ENCODE results near the gene LRFN3.
A peak's percentile ranks its signal among the peaks of the same experiment; 100 is the strongest.

The LRFN3 gene

GRCh38 chr19:35935911-35936737 is at the start of gene LRFN3:
Gene LRFN3 (plus strand): TSS chr19:35936374. CDS start chr19:35939426, 3,052 bp downstream.
- no peak for TF ChIP-seq CTCF (IDR thresholded peaks at IDR 0.05; ENCODE audit: low read depth, low read length)
- no peak for TF ChIP-seq EZH2phosphoT487 (IDR thresholded peaks at IDR 0.05; ENCODE audit: low read depth)
- H3K36me3 ChIP-seq (replicated peaks; ENCODE audit: low read depth, low read length): peaks cover 3% of the 10 kb centered on the region
- H3K27me3 ChIP-seq (ENCODE audit: low read depth, low read length): no peaks in the 10 kb centered on the region
- no peaks in the 10 kb centered on the region for H3K9me3 ChIP-seq (ENCODE audit: insufficient read depth, low read length)
- peak within 1 kb of the TSS; percentile 100 for H3K4me2 ChIP-seq (ENCODE audit: low read length)
- no peak within 1 kb of the TSS for H3K27ac ChIP-seq (ENCODE audit: low read length)
- peaks cover 2% of the 10 kb centered on the region; the same call in 1 of the 2 replicates for H4K20me1 ChIP-seq (ENCODE audit: insufficient read depth, low read length)
- H2AFZ ChIP-seq (ENCODE audit: low read depth, low read length): peak within 1 kb of the TSS; percentile 94
- H3K9ac ChIP-seq (ENCODE audit: low read length): peak within 1 kb of the TSS; percentile 92
- H3K4me1 ChIP-seq (ENCODE audit: low read length): peaks cover 27% of the 10 kb centered on the region
- H3K79me2 ChIP-seq (ENCODE audit: low read length): peaks cover 10% of the 10 kb centered on the region; the same call in 1 of the 2 replicates
- peak within 1 kb of the TSS; percentile 96 for H3K4me3 ChIP-seq (ENCODE audit: low read length)

GRCh38 chr19:35887197-35887596 is 49.0 kb upstream of the LRFN3 start:
- Histone ChIP-seq H3K79me2 (ENCODE audit: low read length) (no peaks in the 10 kb centered on the region), H3K36me3 (replicated peaks; ENCODE audit: low read depth, low read length) (peaks cover 40% of the 10 kb centered on the region)

GRCh38 chr19:35888398-35888797 is 47.8 kb upstream of the LRFN3 start:
- Histone ChIP-seq H3K4me2 (ENCODE audit: low read length) (no peak overlapping the region), H3K4me3 (ENCODE audit: low read length) (no peak overlapping the region), H4K20me1 (ENCODE audit: insufficient read depth, low read length) (peaks cover 6% of the 10 kb centered on the region; the same call in 1 of the 2 replicates), H3K9ac (ENCODE audit: low read length) (no peak overlapping the region), H3K79me2 (ENCODE audit: low read length) (no peaks in the 10 kb centered on the region), H3K9me3 (ENCODE audit: insufficient read depth, low read length) (no peaks in the 10 kb centered on the region), H3K36me3 (replicated peaks; ENCODE audit: low read depth, low read length) (peaks cover 51% of the 10 kb centered on the region), H3K4me1 (ENCODE audit: low read length) (no peaks in the 10 kb centered on the region), H3K27me3 (ENCODE audit: low read depth, low read length) (no peaks in the 10 kb centered on the region), H2AFZ (ENCODE audit: low read depth, low read length) (no peak overlapping the region), H3K27ac (ENCODE audit: low read length) (no peak overlapping the region)
- TF ChIP-seq CTCF (IDR thresholded peaks at IDR 0.05; ENCODE audit: low read depth, low read length): no peak
- TF ChIP-seq EZH2phosphoT487 (IDR thresholded peaks at IDR 0.05; ENCODE audit: low read depth): no peak

More at GRCh38 chr19:35887197-35887596, 49.0 kb upstream of the LRFN3 start:
- Histone ChIP-seq H3K9me3 (ENCODE audit: insufficient read depth, low read length) (no peaks in the 10 kb centered on the region), H3K4me2 (ENCODE audit: low read length) (no peak overlapping the region), H3K4me3 (ENCODE audit: low read length) (no peak overlapping the region), H3K4me1 (ENCODE audit: low read length) (no peaks in the 10 kb centered on the region), H4K20me1 (ENCODE audit: insufficient read depth, low read length) (peaks cover 6% of the 10 kb centered on the region; the same call in 1 of the 2 replicates), H3K9ac (ENCODE audit: low read length) (no peak overlapping the region), H3K27ac (ENCODE audit: low read length) (no peak overlapping the region), H3K27me3 (ENCODE audit: low read depth, low read length) (no peaks in the 10 kb centered on the region), H2AFZ (ENCODE audit: low read depth, low read length) (no peak overlapping the region)
- TF ChIP-seq CTCF (IDR thresholded peaks at IDR 0.05; ENCODE audit: low read depth, low read length): no peak
- no peak for TF ChIP-seq EZH2phosphoT487 (IDR thresholded peaks at IDR 0.05; ENCODE audit: low read depth)

- Histone ChIP-seq H3K4me3 (ENCODE audit: low read length) (no peak overlapping the region), H3K9ac (ENCODE audit: low read length) (no peak overlapping the region), H3K4me2 (ENCODE audit: low read length) (no peak overlapping the region), H2AFZ (ENCODE audit: low read depth, low read length) (no peak overlapping the region), H3K27me3 (ENCODE audit: low read depth, low read length) (no peaks in the 10 kb centered on the region), H3K79me2 (ENCODE audit: low read length) (no peaks in the 10 kb centered on the region), H4K20me1 (ENCODE audit: insufficient read depth, low read length) (peaks cover 6% of the 10 kb centered on the region; the same call in 1 of the 2 replicates), H3K4me1 (ENCODE audit: low read length) (no peaks in the 10 kb centered on the region), H3K36me3 (replicated peaks; ENCODE audit: low read depth, low read length) (peaks cover 56% of the 10 kb centered on the region), H3K9me3 (ENCODE audit: insufficient read depth, low read length) (no peaks in the 10 kb centered on the region), H3K27ac (ENCODE audit: low read length) (no peak overlapping the region)
- no peak for TF ChIP-seq EZH2phosphoT487 (IDR thresholded peaks at IDR 0.05; ENCODE audit: low read depth)
- no peak for TF ChIP-seq CTCF (IDR thresholded peaks at IDR 0.05; ENCODE audit: low read depth, low read length)
Measured at GRCh38 chr19:35889370-35890112, 46.6 kb upstream of the LRFN3 start.
